ENCODE data around the gene TFG.

TFG gene

GRCh38 chr3:100732435-100732834, 23.1 kb downstream of the TFG start:
- Histone ChIP-seq H3K9ac (ENCODE audit: low read depth, low read length, poor library complexity) (no peak overlapping the region), H3K18ac (ENCODE audit: low read length) (no peak overlapping the region), H3K4me3 (ENCODE audit: low read length in 2 of 2) (no peak overlapping the region), H2BK5ac (ENCODE audit: low read length) (no peak overlapping the region), H3K27ac (replicated peaks; ENCODE audit: low read length) (no peak overlapping the region), H2BK120ac (ENCODE audit: low read depth, low read length) (no peak overlapping the region), H2AFZ (ENCODE audit: low read length) (no peak overlapping the region), H4K91ac (ENCODE audit: low read depth, low read length, poor library complexity) (no peak overlapping the region), H3K79me1 (ENCODE audit: low read depth, low read length) (no peaks in the 10 kb centered on the region), H3K9me3 (replicated peaks in 1 of 2; ENCODE audit: control insufficient read depth in 2 of 2, insufficient read depth in 1 of 2, low read depth in 1 of 2, low read length in 2 of 2) (no peaks in the 10 kb centered on the region), H2BK15ac (ENCODE audit: low read length) (no peak overlapping the region), H3K14ac (ENCODE audit: low read length) (no peak overlapping the region), H3K27me3 (ENCODE audit: control insufficient read depth in 3 of 3, insufficient read depth in 3 of 3, low read depth in 1 of 3, low read length in 3 of 3) (no peaks in the 10 kb centered on the region), H3K23ac (ENCODE audit: low read depth, low read length, poor library complexity) (no peak overlapping the region), H2BK12ac (ENCODE audit: low read length) (no peak overlapping the region), H3K4ac (ENCODE audit: low read length) (no peak overlapping the region), H3K4me2 (ENCODE audit: insufficient read depth, low read length, poor library complexity, severe bottlenecking) (no peak overlapping the region), H2AK5ac (ENCODE audit: low read depth, low read length) (no peak overlapping the region), H3K4me1 (ENCODE audit: control insufficient read depth in 2 of 2, insufficient read depth in 1 of 2, low read depth in 1 of 2, low read length in 2 of 2) (no peaks in the 10 kb centered on the region), H3K36me3 (replicated peaks in 1 of 2; ENCODE audit: control insufficient read depth in 2 of 2, insufficient read depth in 2 of 2, low read length in 2 of 2) (peaks cover 10 to 99% of the 10 kb centered on the region in 2 donors), H4K8ac (ENCODE audit: low read depth, low read length) (no peak overlapping the region)
- no CpG with 5 or more reads among the region's 3 CpGs for WGBS, 2 donors (ENCODE audit: extremely low coverage in 2 of 2, insufficient read length in 2 of 2, insufficient replicate concordance in 1 of 2)
- no peak for DNase-seq (ENCODE audit: low spot score)

GRCh38 chr3:100737334-100737733, 28.0 kb downstream of the TFG start:
- Histone ChIP-seq H2AK5ac (ENCODE audit: low read depth, low read length) (no peak overlapping the region), H3K36me3 (replicated peaks in 1 of 2; ENCODE audit: control insufficient read depth in 2 of 2, insufficient read depth in 2 of 2, low read length in 2 of 2) (peaks cover 12 to 100% of the 10 kb centered on the region in 2 donors), H3K14ac (ENCODE audit: low read length) (no peak overlapping the region), H3K18ac (ENCODE audit: low read length) (no peak overlapping the region), H3K23ac (ENCODE audit: low read depth, low read length, poor library complexity) (no peak overlapping the region), H4K91ac (ENCODE audit: low read depth, low read length, poor library complexity) (no peak overlapping the region), H4K8ac (ENCODE audit: low read depth, low read length) (no peak overlapping the region), H3K4me1 (ENCODE audit: control insufficient read depth in 2 of 2, insufficient read depth in 1 of 2, low read depth in 1 of 2, low read length in 2 of 2) (no peaks in the 10 kb centered on the region), H3K4ac (ENCODE audit: low read length) (no peak overlapping the region), H3K27ac (replicated peaks; ENCODE audit: low read length) (no peak overlapping the region), H2BK12ac (ENCODE audit: low read length) (no peak overlapping the region), H2BK5ac (ENCODE audit: low read length) (no peak overlapping the region), H3K4me3 (ENCODE audit: low read length in 2 of 2) (no peak overlapping the region), H3K79me1 (ENCODE audit: low read depth, low read length) (no peaks in the 10 kb centered on the region), H3K4me2 (ENCODE audit: insufficient read depth, low read length, poor library complexity, severe bottlenecking) (no peak overlapping the region), H2AFZ (ENCODE audit: low read length) (no peak overlapping the region), H3K27me3 (ENCODE audit: control insufficient read depth in 3 of 3, insufficient read depth in 3 of 3, low read depth in 1 of 3, low read length in 3 of 3) (no peaks in the 10 kb centered on the region), H2BK120ac (ENCODE audit: low read depth, low read length) (no peak overlapping the region), H2BK15ac (ENCODE audit: low read length) (no peak overlapping the region), H3K9ac (ENCODE audit: low read depth, low read length, poor library complexity) (no peak overlapping the region), H3K9me3 (replicated peaks in 1 of 2; ENCODE audit: control insufficient read depth in 2 of 2, insufficient read depth in 1 of 2, low read depth in 1 of 2, low read length in 2 of 2) (no peaks in the 10 kb centered on the region)
- peak; percentile 17 for DNase-seq (ENCODE audit: low spot score)
- WGBS, 2 donors (ENCODE audit: extremely low coverage in 2 of 2, insufficient read length in 2 of 2, insufficient replicate concordance in 1 of 2), result no CpG with 5 or more reads among the region's 2 CpGs

GRCh38 chr3:100740207-100740606, 30.9 kb downstream of the TFG start:
- Histone ChIP-seq H3K27me3 (ENCODE audit: control insufficient read depth in 3 of 3, insufficient read depth in 3 of 3, low read depth in 1 of 3, low read length in 3 of 3) (no peaks in the 10 kb centered on the region), H3K27ac (replicated peaks; ENCODE audit: low read length) (no peak overlapping the region), H3K79me1 (ENCODE audit: low read depth, low read length) (no peaks in the 10 kb centered on the region), H3K4ac (ENCODE audit: low read length) (no peak overlapping the region), H3K36me3 (replicated peaks in 1 of 2; ENCODE audit: control insufficient read depth in 2 of 2, insufficient read depth in 2 of 2, low read length in 2 of 2) (peaks cover 11 to 100% of the 10 kb centered on the region in 2 donors), H3K4me1 (ENCODE audit: control insufficient read depth in 2 of 2, insufficient read depth in 1 of 2, low read depth in 1 of 2, low read length in 2 of 2) (no peaks in the 10 kb centered on the region), H3K23ac (ENCODE audit: low read depth, low read length, poor library complexity) (no peak overlapping the region), H2BK5ac (ENCODE audit: low read length) (no peak overlapping the region), H4K91ac (ENCODE audit: low read depth, low read length, poor library complexity) (no peak overlapping the region), H3K9me3 (replicated peaks in 1 of 2; ENCODE audit: control insufficient read depth in 2 of 2, insufficient read depth in 1 of 2, low read depth in 1 of 2, low read length in 2 of 2) (no peaks in the 10 kb centered on the region), H2BK15ac (ENCODE audit: low read length) (no peak overlapping the region), H3K4me2 (ENCODE audit: insufficient read depth, low read length, poor library complexity, severe bottlenecking) (no peak overlapping the region), H2AFZ (ENCODE audit: low read length) (no peak overlapping the region), H4K8ac (ENCODE audit: low read depth, low read length) (no peak overlapping the region), H3K9ac (ENCODE audit: low read depth, low read length, poor library complexity) (no peak overlapping the region), H3K14ac (ENCODE audit: low read length) (no peak overlapping the region), H2AK5ac (ENCODE audit: low read depth, low read length) (no peak overlapping the region), H2BK120ac (ENCODE audit: low read depth, low read length) (no peak overlapping the region), H3K4me3 (ENCODE audit: low read length in 2 of 2) (no peak overlapping the region), H3K18ac (ENCODE audit: low read length) (no peak overlapping the region), H2BK12ac (ENCODE audit: low read length) (no peak overlapping the region)
- WGBS, 2 donors (ENCODE audit: extremely low coverage in 2 of 2, insufficient read length in 2 of 2, insufficient replicate concordance in 1 of 2), result no CpG with 5 or more reads among the region's 1 CpG
- DNase-seq (ENCODE audit: low spot score), result no peak

GRCh38 chr3:100743535-100743934, 34.2 kb downstream of the TFG start:
- H2AFZ ChIP-seq (ENCODE audit: low read length), result no peak overlapping the region
- no peak overlapping the region for H3K9ac ChIP-seq (ENCODE audit: low read depth, low read length, poor library complexity)
- H2BK15ac ChIP-seq (ENCODE audit: low read length), result no peak overlapping the region
- no peak overlapping the region for H2BK12ac ChIP-seq (ENCODE audit: low read length)
- peaks cover 15 to 100% of the 10 kb centered on the region in 2 donors for H3K36me3 ChIP-seq (replicated peaks in 1 of 2; ENCODE audit: control insufficient read depth in 2 of 2, insufficient read depth in 2 of 2, low read length in 2 of 2)
- DNase-seq (ENCODE audit: low spot score), result no peak
- H4K91ac ChIP-seq (ENCODE audit: low read depth, low read length, poor library complexity), result no peak overlapping the region
- no peak overlapping the region for H3K4ac ChIP-seq (ENCODE audit: low read length)
- no peak overlapping the region for H3K23ac ChIP-seq (ENCODE audit: low read depth, low read length, poor library complexity)
- H3K9me3 ChIP-seq (replicated peaks in 1 of 2; ENCODE audit: control insufficient read depth in 2 of 2, insufficient read depth in 1 of 2, low read depth in 1 of 2, low read length in 2 of 2), result no peaks in the 10 kb centered on the region
- no peak overlapping the region for H3K4me2 ChIP-seq (ENCODE audit: insufficient read depth, low read length, poor library complexity, severe bottlenecking)
- H2BK5ac ChIP-seq (ENCODE audit: low read length), result no peak overlapping the region
- H3K4me1 ChIP-seq (ENCODE audit: control insufficient read depth in 2 of 2, insufficient read depth in 1 of 2, low read depth in 1 of 2, low read length in 2 of 2), result no peaks in the 10 kb centered on the region
- no peak overlapping the region for H3K14ac ChIP-seq (ENCODE audit: low read length)
- no peak overlapping the region for H3K4me3 ChIP-seq (ENCODE audit: low read length in 2 of 2)
- no CpG with 5 or more reads among the region's 3 CpGs for WGBS, 2 donors (ENCODE audit: extremely low coverage in 2 of 2, insufficient read length in 2 of 2, insufficient replicate concordance in 1 of 2)
- H4K8ac ChIP-seq (ENCODE audit: low read depth, low read length), result no peak overlapping the region
- H3K18ac ChIP-seq (ENCODE audit: low read length), result no peak overlapping the region
- no peak overlapping the region for H3K27ac ChIP-seq (replicated peaks; ENCODE audit: low read length)
- H3K27me3 ChIP-seq (ENCODE audit: control insufficient read depth in 3 of 3, insufficient read depth in 3 of 3, low read depth in 1 of 3, low read length in 3 of 3), result no peaks in the 10 kb centered on the region
- H2BK120ac ChIP-seq (ENCODE audit: low read depth, low read length), result no peak overlapping the region
- no peak overlapping the region for H2AK5ac ChIP-seq (ENCODE audit: low read depth, low read length)
- no peaks in the 10 kb centered on the region for H3K79me1 ChIP-seq (ENCODE audit: low read depth, low read length)

All from neuronal stem cell (in vitro differentiated cells).